DMS153 (cell line): Measurements from ENCODE around the gene ULBP2.
"Not testable (repeated sequence)": the region's sequence is repeated elsewhere in the genome, so short reads cannot be mapped to it uniquely, and the experiment has no call there.

Experiments used
- DNase-seq: peaks from one replicate; lab custom pipeline; 2025; lab: John Stamatoyannopoulos, UW

The ULBP2 gene

DNA sequence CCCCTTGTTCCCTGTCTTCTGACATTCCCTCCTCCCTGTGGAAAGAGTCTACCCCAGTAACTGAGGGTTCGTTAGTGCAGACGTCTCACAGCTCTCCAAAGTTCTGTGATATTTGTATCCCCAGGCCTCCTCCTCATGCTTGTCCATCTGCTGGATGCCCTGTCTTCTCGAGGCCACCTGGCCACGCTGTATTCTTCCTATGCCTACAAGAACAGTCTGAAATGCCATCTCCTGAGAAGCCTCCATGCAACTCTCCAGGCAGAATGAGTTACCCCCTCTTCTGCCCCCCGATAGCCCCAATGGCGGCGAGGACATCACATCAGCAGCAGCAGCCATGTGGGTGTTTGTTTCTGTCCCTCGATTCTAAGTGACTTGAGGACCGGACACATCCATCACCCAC is 9.3 kb downstream of the ULBP2 start:
- no peak for DNase-seq

DNA sequence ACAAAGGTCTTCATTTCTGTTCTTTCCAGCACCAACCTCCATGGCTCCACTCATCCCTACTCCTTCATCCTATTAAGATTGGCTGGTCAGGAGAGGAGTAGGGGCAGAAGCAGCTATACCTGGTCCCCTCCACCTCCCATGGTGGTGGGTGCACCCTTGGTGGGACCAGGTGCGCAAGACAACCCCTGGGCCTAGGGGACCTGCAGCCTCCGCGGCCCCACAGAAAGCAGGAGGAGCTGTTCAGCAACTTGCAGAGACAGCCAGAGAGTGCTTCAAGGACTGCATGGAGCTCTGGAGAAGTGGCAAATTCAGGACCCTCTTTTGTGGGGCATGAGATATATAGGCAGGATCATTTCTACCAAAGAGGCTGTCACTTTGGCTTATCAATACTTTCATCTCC is 9.8 kb downstream of the ULBP2 start:
- no peak for DNase-seq

DNA sequence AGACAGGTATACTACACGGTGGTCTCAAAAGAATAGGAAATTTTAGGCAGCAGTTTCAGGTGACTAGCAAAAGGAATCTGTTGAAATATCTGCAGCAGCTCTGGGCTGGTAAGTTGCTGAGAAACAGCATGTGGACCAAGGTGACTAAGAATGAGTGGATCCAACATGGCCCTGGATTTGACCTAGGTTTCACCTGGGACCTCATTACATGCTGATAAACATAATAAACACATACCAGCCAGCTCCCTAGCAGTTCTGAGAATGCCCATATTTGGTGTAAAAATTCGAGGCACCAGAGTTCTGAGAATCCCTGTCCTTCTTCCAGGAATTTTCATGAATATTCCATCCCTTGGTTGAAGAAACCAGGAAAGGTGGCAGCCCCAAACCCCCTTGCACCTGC is 11.6 kb downstream of the ULBP2 start:
- not testable (repeated sequence) for DNase-seq

DNA sequence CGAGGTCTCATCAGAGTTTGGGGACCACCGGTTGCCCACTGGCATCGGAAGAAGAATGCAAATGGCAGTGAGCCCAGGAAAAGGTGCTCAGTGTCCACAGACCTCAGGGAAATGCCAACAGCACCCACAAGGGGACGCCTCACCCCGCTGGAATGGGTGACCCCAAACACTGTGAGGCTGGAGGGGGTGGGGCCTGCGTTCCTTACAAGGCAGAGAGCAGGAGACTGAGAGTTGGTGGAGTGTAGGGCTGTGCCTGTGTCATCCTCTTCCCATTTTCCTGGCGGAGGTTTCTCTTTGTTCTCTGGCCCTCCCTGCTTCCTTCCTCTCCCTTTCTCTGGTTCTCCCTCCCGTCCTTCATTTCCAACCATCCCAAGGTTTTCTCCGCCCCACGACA is 12.1 kb downstream of the ULBP2 start:
- not testable (repeated sequence) for DNase-seq

DNA sequence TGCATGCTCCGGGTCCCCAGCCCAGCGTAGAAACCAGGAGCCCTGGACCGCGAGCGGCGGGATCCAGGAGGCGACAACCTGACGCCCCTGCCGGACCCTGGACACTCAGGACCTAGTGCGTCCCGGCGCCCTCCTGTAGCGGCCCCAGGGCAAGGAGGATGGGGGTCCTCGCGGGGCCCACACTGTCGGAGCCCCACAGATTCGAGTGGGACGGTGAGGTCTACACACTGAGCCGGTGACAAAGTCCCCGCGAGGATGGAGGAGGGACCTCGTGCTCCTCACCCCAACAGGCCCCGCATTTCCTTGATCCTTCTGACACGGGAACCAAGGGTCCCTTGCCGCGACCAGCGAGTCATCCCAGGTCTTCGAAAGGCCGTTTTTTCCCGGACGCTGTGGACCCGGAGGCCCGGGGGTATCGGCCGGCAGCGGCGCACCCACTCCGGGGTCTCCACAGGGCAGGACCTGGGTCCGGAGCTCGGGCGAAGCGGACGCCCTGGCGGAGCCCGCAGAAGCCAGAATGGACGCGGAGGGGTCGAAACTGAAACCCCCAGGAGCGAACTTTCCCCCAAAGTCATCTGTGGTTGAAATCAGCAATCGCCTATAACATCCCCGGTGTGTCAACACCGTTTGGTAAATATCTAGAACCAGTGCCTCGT is 12.6 kb downstream of the ULBP2 start:
- DNase-seq, result not testable (repeated sequence)

DNA sequence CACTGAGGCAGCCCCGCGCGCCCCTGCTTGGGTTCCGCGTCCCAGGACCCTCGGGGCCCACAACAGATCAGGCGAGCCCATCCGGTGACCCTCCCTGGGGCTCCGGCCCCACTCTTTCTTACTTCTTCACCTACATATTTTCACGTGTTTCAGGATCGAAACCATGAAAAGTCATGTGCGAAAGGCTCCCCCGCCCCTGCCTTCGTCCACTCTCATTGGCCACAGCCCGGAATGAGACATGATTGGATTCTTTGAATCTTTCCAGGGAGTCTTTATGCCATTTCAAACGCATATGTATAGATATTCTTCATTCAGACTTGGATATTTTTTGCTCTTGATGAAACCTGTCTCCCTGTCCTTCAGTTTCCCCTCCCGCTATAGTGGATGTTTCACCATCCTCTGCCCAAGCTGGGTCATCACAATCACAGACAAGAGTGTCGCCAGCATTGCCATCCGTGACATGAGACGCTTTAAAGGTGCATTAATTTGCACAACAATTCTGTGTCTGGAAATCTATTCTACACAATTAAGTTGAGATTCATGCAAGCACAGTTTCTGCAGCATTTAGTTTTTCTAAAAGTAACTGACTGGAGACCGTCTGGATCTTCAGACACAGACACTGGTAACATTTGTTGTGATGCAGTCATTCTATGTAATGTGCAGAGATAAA is 13.3 kb downstream of the ULBP2 start:
- not testable (repeated sequence) for DNase-seq

DNA sequence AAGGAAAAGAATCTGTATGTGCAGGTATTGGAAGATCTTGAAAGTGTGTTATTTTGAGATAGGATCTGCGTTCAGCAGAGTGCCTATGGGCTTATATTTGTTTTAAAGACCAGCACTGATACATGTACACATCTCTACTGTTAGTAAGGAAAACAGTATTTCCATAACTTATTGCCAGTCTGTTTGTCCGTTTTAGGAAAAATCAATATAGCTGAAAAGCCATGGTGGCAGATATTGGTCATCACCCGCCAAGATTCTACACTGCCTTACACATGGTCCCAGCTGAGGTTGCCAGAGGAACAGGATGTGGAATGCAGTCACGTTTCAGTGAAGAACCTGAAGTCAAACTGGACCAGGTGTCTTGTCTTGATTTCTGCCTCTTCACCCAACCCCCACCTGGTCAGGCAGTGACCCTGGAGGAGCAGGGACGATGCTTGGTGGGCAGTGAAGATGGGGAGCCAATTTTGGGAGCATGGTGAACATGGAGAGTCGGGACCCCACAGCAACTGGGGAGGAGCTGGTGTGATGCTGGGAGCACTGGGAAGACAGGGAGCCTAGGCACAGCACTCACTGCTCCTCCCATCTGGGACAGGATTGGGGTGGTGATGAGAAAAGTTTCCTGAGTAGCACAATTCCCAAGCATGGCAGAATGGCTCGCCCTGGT is 14.0 kb downstream of the ULBP2 start:
- DNase-seq, result not testable (repeated sequence)

DNA sequence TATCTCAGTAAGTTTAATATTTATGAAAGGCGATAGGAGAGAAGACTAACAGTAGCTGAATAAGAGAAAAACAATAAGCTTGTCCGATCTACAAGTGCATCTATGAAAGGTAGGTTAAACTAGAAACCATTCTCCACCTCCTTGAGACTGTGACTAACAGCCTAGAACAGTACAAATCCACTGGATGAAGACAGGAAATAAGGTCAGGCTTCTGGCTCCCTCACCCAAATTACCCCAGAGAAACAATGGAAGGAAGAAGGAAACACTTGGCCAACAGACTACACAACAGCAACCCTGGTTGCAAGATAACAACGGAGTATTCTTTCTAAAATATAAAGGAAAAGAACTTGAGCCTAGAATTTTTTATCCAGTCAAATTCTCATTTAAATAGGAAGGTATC is 16.3 kb downstream of the ULBP2 start:
- DNase-seq, result not testable (repeated sequence)

DNA sequence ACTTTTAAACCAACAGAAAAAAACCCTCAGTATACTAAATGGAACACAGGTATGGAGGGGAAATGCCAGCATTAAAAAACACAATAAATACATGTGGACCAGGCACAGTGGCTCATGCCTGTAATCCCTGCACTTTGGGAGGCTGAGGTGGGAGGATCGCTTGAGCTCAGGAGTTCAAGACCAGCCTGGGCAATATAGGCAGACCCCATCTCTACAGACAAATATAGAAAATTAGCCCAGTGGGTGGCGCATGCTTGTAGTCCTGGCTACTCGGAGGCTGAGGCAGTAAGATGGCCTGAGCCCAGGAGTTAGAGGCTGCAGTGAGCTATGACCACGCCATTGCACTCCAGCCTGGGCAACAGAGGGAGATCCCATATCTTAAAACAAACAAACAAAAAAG is 18.0 kb downstream of the ULBP2 start:
- DNase-seq, result not testable (repeated sequence)

DNA sequence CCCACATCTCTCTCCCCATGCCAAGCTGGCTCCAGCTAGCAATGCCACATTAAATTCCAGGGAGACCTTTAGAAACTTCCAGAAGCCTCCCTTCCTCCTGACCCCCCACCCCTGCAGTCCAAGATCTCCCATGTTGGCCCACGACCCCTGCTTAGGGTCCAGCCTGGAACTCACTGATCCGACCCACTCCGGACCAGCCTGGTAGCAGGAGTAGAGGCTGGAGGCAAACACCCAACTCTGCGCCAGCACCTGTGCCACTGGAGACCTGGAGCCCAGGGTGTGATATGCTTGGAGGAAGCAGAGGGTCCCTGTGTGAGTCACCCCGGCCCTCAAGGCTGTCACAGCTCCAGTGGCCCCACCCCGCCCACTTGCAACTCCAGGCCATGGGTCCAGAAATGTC is 18.7 kb downstream of the ULBP2 start:
- DNase-seq, result no peak

DNA sequence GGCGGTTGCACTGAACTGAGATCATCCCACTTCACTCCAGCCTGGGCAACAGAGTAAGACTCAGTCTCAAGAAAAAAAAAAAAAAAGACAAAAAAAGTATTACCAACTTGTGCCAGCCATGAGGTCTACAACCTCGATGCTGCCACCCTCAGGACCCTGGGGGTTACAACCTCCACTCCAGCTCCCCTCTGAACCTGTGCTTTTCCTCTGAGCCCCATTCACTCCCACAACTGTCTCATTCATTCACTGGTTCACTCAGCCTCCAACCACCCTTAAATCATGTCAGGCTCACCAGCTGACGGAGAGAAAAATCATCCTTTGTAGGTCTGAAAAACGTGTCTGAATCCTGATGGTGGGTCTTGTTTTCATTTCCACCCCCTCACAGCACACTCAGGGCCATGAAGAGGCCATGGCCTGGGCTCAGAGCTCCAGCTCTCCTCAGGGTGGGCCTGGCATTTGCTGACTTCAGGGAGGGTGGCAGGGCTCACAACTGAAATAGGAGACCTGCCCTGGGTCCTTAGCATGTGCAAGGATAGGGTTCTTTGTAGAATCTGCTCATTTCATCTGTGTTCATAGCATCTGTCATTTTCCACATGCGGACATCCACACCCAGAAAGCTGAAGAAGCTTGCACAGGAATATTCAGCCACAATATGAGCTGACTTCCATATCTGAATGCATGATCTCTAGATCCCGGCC is 20.1 kb downstream of the ULBP2 start:
- DNase-seq, result no peak

DNA sequence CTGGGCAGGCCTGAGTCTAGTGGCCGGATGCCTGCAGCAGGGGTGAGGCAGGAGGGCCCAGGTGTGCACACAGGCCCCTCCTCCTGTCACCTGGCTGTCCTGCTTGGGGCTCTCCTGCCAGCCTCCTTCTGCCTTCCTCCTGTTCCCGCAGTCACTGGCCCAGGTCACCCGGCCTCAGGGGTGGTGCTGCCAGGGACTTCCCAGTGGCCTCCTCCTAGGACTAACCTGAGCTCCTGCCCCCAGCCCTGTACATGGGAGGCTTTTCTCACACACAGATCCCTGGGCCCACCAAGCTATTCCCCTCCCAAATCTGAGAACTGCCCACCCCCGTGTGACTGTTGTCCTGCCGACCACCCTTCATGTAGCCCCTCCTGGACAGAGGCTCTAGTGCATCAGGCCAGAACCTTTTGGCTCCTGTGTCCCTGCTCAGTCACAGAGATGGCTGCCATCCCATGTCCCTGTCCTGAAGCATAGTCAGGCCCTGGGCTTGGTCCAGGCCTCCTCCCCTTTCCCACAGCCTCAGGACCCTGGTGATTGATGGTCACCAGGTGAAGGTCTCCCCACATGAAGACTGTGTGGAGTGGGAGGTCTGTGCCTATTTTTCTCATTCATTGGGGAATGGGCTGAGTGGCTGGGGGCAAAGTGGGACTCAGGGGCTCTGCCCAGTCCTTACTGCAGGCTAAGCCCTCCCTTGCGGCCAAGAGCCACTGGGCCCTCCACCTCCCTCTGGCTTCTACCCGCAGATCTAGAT is 20.8 kb downstream of the ULBP2 start:
- DNase-seq, result no peak

DNA sequence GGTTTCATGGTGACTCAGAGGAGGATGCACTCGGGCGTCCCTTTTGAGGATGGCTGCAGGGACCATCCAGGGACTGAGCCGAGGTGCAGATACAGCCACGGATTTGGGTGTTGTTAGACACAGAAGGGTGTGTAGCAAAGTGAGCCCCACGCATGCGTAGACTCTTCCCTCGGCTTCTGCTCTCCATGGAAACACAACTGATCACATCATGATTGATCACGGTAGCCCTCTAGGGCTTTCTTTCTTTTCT is 21.3 kb downstream of the ULBP2 start:
- no peak for DNase-seq

DNA sequence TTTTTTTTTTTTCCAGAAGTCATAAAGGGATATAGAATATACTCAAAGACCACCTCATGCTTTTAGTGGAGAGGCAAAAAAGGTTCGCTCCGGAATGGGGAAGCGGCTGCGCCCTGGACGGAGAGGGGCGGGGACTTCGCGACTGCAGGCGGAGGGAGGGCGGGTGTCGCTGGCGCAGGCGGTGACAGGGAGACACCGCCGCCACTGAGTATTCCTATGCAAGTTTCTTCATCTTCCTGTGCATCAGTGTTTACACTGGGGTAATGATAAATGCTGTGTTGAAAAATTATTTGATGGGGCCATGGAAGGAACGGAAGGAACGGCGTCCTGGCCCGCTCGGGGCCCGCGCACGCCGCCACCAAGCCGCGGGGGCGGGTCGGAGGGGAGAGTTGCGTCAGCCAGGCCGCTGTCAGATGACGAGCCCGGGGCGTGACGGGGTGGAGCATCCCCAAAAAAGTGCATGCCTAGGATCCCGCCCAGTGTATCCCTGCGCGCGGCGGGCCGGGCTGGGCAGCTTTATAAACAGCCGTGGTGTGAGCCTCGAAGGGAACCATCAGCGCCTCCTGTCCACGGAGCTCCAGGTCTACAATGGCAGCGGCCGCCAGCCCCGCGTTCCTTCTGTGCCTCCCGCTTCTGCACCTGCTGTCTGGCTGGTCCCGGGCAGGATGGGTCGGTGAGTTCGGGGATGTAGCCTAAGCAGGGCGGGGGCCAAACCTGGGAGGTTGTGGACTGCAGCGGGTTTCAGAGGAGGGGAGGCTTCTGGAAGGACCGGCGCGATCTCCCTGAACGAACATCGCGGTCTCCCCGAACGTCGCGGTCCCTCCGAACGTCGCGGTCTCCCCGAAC is 21.9 kb downstream of the ULBP2 start, which contains the start of gene ULBP1:
Gene ULBP1 (plus strand): TSS at position 482 of the 846 bp plus-strand sequence. CDS start 107 bp downstream, at position 589.
- DNase-seq, result peak; percentile 75

DNA sequence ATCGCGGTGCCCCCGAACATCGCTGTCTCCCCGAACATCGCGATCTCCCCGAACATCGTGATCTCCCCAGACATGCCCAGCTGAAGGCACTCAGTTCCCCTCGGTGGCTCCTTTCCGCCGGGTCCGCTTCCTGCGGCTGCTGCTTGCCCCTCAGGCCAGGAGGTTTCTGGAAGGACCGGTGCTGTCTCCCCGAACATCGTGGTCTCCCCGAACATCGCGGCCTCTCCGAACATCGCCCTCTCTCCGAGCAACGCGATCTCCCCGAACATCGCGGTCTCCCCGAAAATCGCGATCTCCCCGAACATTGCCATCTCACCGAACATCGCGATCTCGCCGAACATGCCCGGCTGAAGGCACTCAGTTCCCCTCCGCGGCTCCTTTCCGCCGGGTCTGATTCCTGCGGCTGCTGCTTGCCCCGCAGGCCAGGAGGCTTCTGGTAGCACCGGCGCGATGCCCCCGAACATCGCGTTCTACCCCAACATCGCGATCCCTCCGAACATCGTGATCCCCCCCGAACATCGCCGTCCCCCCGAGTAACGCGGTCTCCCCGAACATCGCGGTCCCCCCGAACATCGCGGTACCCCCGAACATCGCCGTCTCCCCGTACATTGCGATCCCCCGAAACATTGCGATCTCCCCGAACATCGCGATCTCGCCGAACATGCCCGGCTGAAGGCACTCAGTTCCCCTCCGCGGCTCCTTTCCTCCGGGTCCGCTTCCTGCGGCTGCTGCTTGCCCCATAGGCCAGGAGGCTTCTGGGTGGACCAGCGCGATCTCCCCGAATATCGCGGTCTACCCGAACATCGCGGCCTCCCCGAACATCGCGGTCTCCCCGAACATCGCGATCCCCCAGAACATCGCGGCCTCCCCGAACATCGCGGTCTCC is 22.7 kb downstream of the ULBP2 start:
- no peak for DNase-seq

DNA sequence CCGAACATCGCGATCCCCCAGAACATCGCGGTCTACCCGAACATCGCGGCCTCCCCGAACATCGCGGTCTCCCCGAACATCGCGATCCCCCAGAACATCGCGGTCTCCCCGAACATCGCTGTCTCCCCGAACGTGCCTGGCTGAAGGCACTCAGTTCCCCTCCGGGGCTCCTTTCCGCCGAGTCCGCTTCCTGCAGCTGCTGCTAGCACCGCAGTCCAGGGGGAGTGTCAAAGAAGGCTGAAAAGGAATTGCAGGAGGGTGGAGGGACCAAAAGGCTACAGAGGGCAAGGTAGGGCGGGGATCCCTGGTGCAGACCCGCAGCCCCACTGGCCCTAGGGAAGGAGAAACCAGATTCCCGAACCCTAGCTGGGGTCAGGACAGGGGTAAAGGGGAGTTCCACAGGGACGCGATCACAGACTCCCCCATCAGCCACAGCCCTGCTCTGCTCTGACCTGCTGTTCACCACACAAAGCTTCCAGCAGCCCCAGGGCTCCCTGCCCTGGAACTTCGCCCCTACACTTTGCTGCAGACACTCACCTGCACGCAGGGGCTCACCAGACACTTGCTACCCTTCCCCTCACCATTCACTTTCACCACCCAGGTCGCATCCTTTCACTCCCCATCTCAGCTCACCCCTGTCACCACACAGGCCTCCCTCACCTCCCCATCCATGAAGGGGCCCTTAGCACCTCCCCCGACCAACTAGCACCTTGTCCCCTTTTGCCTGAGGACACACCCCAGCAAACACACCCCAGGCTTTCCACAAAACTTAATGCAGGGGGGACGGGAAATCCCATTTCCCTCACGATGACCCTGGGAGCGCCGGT is 23.6 kb downstream of the ULBP2 start:
- no peak for DNase-seq

DNA sequence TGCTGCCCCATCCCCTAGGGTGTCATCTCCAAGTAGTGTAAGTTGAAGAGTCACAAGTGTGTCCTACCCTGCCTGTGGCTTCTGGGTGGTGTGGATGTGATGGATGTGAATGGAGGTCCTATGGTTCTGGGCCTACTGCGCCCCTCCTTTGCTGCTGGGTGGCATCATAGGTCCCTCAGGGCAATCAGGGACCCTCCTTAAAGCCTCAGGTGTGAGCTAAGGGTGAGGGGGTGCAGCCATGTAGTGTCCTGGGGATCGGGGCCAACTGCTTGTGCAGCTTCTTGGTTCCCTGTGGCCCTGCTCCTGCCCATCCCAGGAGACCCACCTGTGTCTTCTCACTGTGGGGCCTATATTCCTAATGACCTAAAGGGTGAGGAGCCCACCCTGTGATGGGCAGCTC is 24.5 kb downstream of the ULBP2 start:
- DNase-seq, result not testable (repeated sequence)

DNA sequence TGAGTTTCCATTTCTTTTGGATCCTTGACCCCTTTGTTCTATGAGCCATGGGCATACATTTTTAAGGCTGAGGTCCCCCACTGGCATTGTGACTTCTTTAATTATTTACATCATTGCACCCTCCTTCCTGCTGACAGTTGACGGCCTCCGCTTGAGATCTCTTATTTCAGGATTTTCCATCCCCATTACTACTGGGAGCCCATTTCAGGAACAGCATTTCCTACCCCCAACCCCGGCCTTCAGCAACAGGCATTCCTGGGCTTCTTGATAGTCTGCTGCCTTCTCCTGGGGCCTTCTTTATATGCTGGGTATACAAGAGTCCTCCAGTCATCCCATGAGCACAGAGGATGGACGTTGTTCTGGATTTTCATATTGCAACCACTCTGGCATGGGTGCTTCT is 25.8 kb downstream of the ULBP2 start:
- no peak for DNase-seq

DNA sequence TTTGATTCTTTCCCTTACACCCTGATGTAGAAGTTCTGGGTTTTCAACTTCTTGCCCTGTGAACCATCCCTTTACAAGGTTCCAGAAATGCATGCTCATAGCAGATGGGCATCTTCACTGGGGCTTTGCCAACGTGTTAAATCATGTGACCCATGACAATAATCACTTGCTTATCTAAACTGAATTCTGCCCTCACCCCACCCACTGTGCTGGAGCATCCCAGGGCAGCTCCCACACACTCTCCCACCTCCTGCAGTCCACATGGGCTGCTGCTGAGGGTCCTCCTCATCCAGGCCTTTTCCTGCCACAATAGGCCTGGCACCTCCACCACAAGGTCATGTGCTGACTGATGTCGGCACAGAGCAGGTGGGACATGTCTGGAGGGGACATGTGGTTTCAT is 26.2 kb downstream of the ULBP2 start:
- DNase-seq, result not testable (repeated sequence)
